Smooth muscle cell of the brain vasculature (primary cell): ENCODE data around the gene NEK7.
"Not testable (repeated sequence)": the region's sequence is repeated elsewhere in the genome, so short reads cannot be mapped to it uniquely, and the experiment has no call there.

Source experiments
- DNase-seq: peaks from one replicate; pipeline ENCODE4 v3.0.0-alpha.2; 2012; ENCODE audit warnings: low read depth, low spot score

Gene NEK7

GRCh38 chr1:198290089-198290683, 133.4 kb downstream of the NEK7 start:
- no peak for DNase-seq

- DNase-seq, result no peak
These were observed 134.2 kb downstream of the NEK7 start for GRCh38 chr1:198291036-198291435.

GRCh38 chr1:198291924-198292323, 135.1 kb downstream of the NEK7 start:
- DNase-seq, result no peak

GRCh38 chr1:198295225-198295624, 138.4 kb downstream of the NEK7 start:
- no peak for DNase-seq

- DNase-seq, result no peak
These were observed 139.2 kb downstream of the NEK7 start for GRCh38 chr1:198295971-198296370.

- DNase-seq, result no peak
These were observed 140.5 kb downstream of the NEK7 start for GRCh38 chr1:198297281-198297680.

GRCh38 chr1:198298640-198299039, 141.8 kb downstream of the NEK7 start:
- no peak for DNase-seq

- no peak for DNase-seq
These were observed 143.7 kb downstream of the NEK7 start for GRCh38 chr1:198300451-198300850.

- DNase-seq, result no peak
These were observed 147.6 kb downstream of the NEK7 start for GRCh38 chr1:198304431-198304830.

- not testable (repeated sequence) for DNase-seq
These were observed 158.0 kb downstream of the NEK7 start for GRCh38 chr1:198314817-198315216.

GRCh38 chr1:198315331-198315730, 158.5 kb downstream of the NEK7 start:
- DNase-seq, result not testable (repeated sequence)

GRCh38 chr1:198316546-198317100, 159.8 kb downstream of the NEK7 start:
- no peak for DNase-seq

GRCh38 chr1:198318085-198318484, 161.3 kb downstream of the NEK7 start:
- no peak for DNase-seq

GRCh38 chr1:198320759-198321158, 164.0 kb downstream of the NEK7 start:
- no peak for DNase-seq

GRCh38 chr1:198326232-198326631, 169.4 kb downstream of the NEK7 start:
- no peak for DNase-seq

- no peak for DNase-seq
These were observed 170.1 kb downstream of the NEK7 start for GRCh38 chr1:198326915-198327314.

GRCh38 chr1:198328458-198329032, 171.7 kb downstream of the NEK7 start:
- no peak for DNase-seq

- DNase-seq, result no peak
These were observed 174.3 kb downstream of the NEK7 start for GRCh38 chr1:198330982-198331615.

GRCh38 chr1:198333744-198334143, 176.9 kb downstream of the NEK7 start:
- no peak for DNase-seq

GRCh38 chr1:198335663-198336062, 178.9 kb downstream of the NEK7 start:
- no peak for DNase-seq

GRCh38 chr1:198337886-198338285, 181.1 kb downstream of the NEK7 start:
- no peak for DNase-seq

- no peak for DNase-seq
These were observed 183.3 kb downstream of the NEK7 start for GRCh38 chr1:198340139-198340538.

GRCh38 chr1:198346178-198346577, 189.4 kb downstream of the NEK7 start:
- no peak for DNase-seq
